B cell (primary cell): Measurements from ENCODE around the gene CHRNG. TPM values are rescaled to one million over a fixed set of nuclear protein-coding genes. Genes with fewer than 3 reads are reported as not detected.

ENCODE experiments used
- ATAC-seq: fragments of 200-7000 bp; cut with Tn5 transposase; one replicate; pipeline ENCODE4 v1.10.0; 2021; ENCODE audit warnings: low read depth, mild to moderate bottlenecking, moderate number of reproducible peaks, moderate library complexity
- CTCF ChIA-PET: fragments of 350-600 bp; sonication (Branson Sonifier 250); formaldehyde crosslinking; loops from one replicate; lab custom pipeline; 2021; ENCODE audit warnings: antibody characterized with exemption, inconsistent platforms; lab: Charles Lee
- POLR2A ChIA-PET: fragments of 350-600 bp; sonication (Branson Sonifier 250); formaldehyde crosslinking; loops from one replicate; lab custom pipeline; 2021; ENCODE audit warnings: antibody characterized with exemption; lab: Charles Lee
- DNase-seq: peaks from one replicate; pipeline ENCODE4 v3.0.0; 2013
- H2AFZ ChIP-seq: 2 replicates; pipeline ENCODE4 v1.6.1; 2012; ENCODE audit warnings: mild to moderate bottlenecking, low read depth, low read length; ENCODE audit not compliant: insufficient read depth, poor library complexity, severe bottlenecking
- H3K27ac ChIP-seq, 2 donors: 1 replicate in 1 of 2; 2 replicates in 1 of 2; pipeline ENCODE4 v1.5.1; 2012 to 2013; ENCODE audit warnings: low read length in 2 of 2, mild to moderate bottlenecking in 2 of 2, moderate library complexity in 1 of 2
- H3K27me3 ChIP-seq, 4 experiments: fragments of 200-600 bp in 1 of 4; sonication (generic) in 1 of 4; replicated peaks in 1 of 4; 1 replicate in 2 of 4; 2 replicates in 2 of 4; pipeline versions ENCODE4 v1.6.1 to v1.7.0; 2013 to 2016; ENCODE audit warnings: low read length in 3 of 4, mild to moderate bottlenecking in 2 of 4, mixed read lengths in 1 of 4, moderate library complexity in 1 of 4; ENCODE audit not compliant: insufficient read depth in 4 of 4, control insufficient read depth in 3 of 4; ENCODE audit errors: control extremely low read depth in 1 of 4
- H3K36me3 ChIP-seq, 2 experiments: replicated peaks in 1 of 2; 1 replicate in 1 of 2; 2 replicates in 1 of 2; pipeline versions ENCODE4 v1.6.1 to v1.7.1; 2013; ENCODE audit warnings: low read length in 1 of 2; ENCODE audit not compliant: insufficient read depth in 2 of 2, control insufficient read depth in 1 of 2; ENCODE audit errors: control extremely low read depth in 1 of 2, extremely low read depth in 1 of 2
- H3K4me1 ChIP-seq, 2 donors: fragments of 200-600 bp in 1 of 2; sonication (generic) in 1 of 2; 1 replicate in 1 of 2; 2 replicates in 1 of 2; pipeline versions ENCODE4 v1.5.1 to v1.6.1; 2013 to 2017; ENCODE audit warnings: low read length in 2 of 2; ENCODE audit not compliant: control insufficient read depth in 2 of 2, insufficient read depth in 2 of 2
- H3K4me2 ChIP-seq: replicated peaks from 2 replicates; pipeline ENCODE3; 2012; ENCODE audit warnings: mild to moderate bottlenecking, low read depth, low read length; ENCODE audit not compliant: poor library complexity, severe bottlenecking
- H3K4me3 ChIP-seq, 5 experiments: fragments of 200-600 bp in 1 of 5; sonication (generic) in 1 of 5; 1 replicate in 3 of 5; 2 replicates in 2 of 5; pipeline versions ENCODE4 v1.5.1 to v1.7.0; 2011 to 2016; ENCODE audit warnings: low read length in 4 of 5, mild to moderate bottlenecking in 4 of 5, low read depth in 2 of 5, control low read depth in 1 of 5, moderate library complexity in 1 of 5; ENCODE audit not compliant: insufficient read depth in 1 of 5; ENCODE audit errors: control extremely low read depth in 1 of 5, extremely low read depth in 1 of 5
- H3K79me2 ChIP-seq: fragments of 200-600 bp; sonication (generic); one replicate; pipeline ENCODE4 v1.6.0; 2016; ENCODE audit warnings: low read length; ENCODE audit not compliant: control insufficient read depth, insufficient read depth
- H3K9ac ChIP-seq: fragments of 200-600 bp; sonication (generic); 2 replicates; pipeline ENCODE4 v1.6.1; 2017; ENCODE audit warnings: mild to moderate bottlenecking, low read length, moderate library complexity
- H3K9me3 ChIP-seq, 3 donors: one replicate each; pipeline versions ENCODE4 v1.6.1 to v1.7.1; 2013; ENCODE audit warnings: low read length in 2 of 3; ENCODE audit not compliant: control insufficient read depth in 2 of 3, insufficient read depth in 1 of 3; ENCODE audit errors: control extremely low read depth in 1 of 3
- H4K20me1 ChIP-seq: 2 replicates; pipeline ENCODE4 v1.6.0; 2012; ENCODE audit warnings: mild to moderate bottlenecking, low read length; ENCODE audit not compliant: insufficient read depth, control insufficient read depth, poor library complexity, severe bottlenecking
- H3K27ac Mint-ChIP-seq: one replicate; pipeline ENCODE4 v1.8.0; 2021; ENCODE audit warnings: mixed read lengths
- H3K27me3 Mint-ChIP-seq: one replicate; pipeline ENCODE4 v1.8.0; 2021; ENCODE audit warnings: mixed read lengths
- H3K4me1 Mint-ChIP-seq: one replicate; pipeline ENCODE4 v1.8.0; 2021; ENCODE audit warnings: mixed read lengths
- H3K4me3 Mint-ChIP-seq: one replicate; pipeline ENCODE4 v1.8.0; 2021; ENCODE audit warnings: mixed read lengths
- H3K9me3 Mint-ChIP-seq: one replicate; pipeline ENCODE4 v1.8.0; 2022; ENCODE audit warnings: mixed read lengths; ENCODE audit not compliant: insufficient read depth
- EZH2 ChIP-seq: IDR thresholded peaks from 2 replicates; pipeline ENCODE4 v1.6.1; 2012; ENCODE audit warnings: borderline replicate concordance, low read depth, mild to moderate bottlenecking, moderate library complexity, low read length; ENCODE audit not compliant: insufficient read depth, poor library complexity, severe bottlenecking
- WGBS: methylation state at CpG from one replicate; pipeline ENCODE4 v1.1.5; 2013; ENCODE audit warnings: missing lambda C conversion rate; ENCODE audit not compliant: insufficient coverage; 5-methylcytosine and 5-hydroxymethylcytosine counted together
- intact Hi-C: fragments of 100-400 bp; cut with micrococcal nuclease; formaldehyde crosslinking; loops from one replicate; pipeline ENCODE4 v1.10.0; 2022
- polyA plus RNA-seq: library from polyadenylated mRNA; depleted of rRNA; stranded (reverse); fragments of >200 nt; gene quantifications from 2 replicates; pipeline ENCODE4 v1.2.3, GENCODE V29; 2012
- total RNA-seq, 2 donors: library from RNA; stranded (reverse); fragments of 120-200 nt in 1 of 2; gene quantifications; 1 replicate in 1 of 2; 2 replicates in 1 of 2; pipeline versions ENCODE4 v1.2.3 to v1.2.4, GENCODE V29; 2013 to 2022
- TF ChIP-seq, protein P1 (sequence below): fragments of 200-600 bp; IDR thresholded peaks from one replicate; pipeline ENCODE4 v1.8.0; 2022; ENCODE audit warnings: antibody characterized with exemption, mild to moderate bottlenecking

The CHRNG gene
- total and polyA plus RNA-seq, 2 donors (not counting 1 experiment from before 2014, with no cell fraction given): not detected

DNA sequence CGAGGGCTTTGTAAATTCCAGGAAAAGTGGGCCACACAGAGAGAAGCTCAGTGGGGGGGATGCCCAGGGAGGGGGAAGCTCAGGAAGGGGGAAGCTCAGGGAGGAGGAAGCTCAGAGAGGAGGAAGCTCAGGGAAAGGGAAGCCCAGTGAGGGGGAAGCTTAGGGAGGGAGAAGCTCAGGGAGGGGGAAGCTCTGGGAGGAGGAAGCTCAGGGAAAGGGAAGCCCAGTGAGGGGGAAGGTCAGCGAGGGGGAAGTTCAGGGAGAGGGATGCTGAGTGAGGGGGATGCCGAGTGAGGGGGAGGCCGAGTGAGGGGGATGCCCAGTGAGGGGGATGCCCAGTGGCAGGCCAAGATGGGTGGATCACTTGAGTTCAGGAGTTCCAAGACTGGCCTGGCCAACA lies 821 bp upstream of the CHRNG start:
- no peak overlapping the region for H3K4me3 Mint-ChIP-seq

DNA sequence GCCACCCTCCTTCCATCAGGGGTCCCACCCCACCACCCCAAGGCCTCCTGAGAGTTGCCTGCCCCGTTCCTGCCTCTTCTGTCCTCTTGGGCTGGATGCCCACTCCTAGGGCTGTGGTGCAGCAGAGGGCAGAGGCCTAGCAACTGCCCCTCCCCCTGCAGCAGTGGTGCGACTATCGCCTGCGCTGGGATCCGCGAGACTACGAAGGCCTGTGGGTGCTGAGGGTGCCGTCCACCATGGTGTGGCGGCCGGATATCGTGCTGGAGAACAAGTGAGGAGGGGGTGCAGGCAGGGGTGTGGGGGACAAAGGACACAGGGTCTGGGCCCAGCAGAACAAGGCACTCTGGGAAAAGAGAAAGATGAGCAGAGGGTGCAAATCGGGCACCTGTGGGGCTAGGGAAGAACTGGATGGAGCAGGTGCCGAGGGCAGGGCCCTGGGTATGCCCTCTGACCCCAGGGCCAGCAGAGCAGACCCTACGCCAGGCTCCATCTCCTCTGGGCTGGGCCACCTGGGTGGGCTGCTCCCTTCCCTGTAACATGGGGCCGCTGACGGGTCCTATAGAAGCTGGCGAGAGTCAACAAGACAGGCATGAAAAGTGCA lies 1.0 kb downstream of the CHRNG start:
- H3K4me2 ChIP-seq: no peak overlapping the region
- peaks cover 19% of the 10 kb centered on the region for H3K27me3 Mint-ChIP-seq
- H3K9me3 Mint-ChIP-seq: peaks cover 5% of the 10 kb centered on the region
- H3K4me1 ChIP-seq: peaks cover 0 to 9% of the 10 kb centered on the region in 2 donors
- no peak overlapping the region for H3K27ac Mint-ChIP-seq
- peaks cover 0 to 18% (median 7%) of the 10 kb centered on the region in 4 experiments for H3K27me3 ChIP-seq
- WGBS: 91% methylated on average over 14 of the region's 17 CpGs
- H2AFZ ChIP-seq: no peak overlapping the region
- ATAC-seq (no peak), DNase-seq (no peak)
- H3K27ac ChIP-seq: no peak overlapping the region
- no peak overlapping the region for H3K4me3 Mint-ChIP-seq
- peaks cover 0 to 4% of the 10 kb centered on the region in 2 experiments for H3K36me3 ChIP-seq
- H3K4me1 Mint-ChIP-seq: peaks cover 13% of the 10 kb centered on the region
- peaks cover 5% of the 10 kb centered on the region for H4K20me1 ChIP-seq
- H3K9ac ChIP-seq: no peak overlapping the region
- H3K79me2 ChIP-seq: peaks cover 9% of the 10 kb centered on the region
- peaks cover 0 to 20% (median 7%) of the 10 kb centered on the region in 3 donors for H3K9me3 ChIP-seq
- TF ChIP-seq EZH2: no peak
- TF ChIP-seq, protein P1, sequence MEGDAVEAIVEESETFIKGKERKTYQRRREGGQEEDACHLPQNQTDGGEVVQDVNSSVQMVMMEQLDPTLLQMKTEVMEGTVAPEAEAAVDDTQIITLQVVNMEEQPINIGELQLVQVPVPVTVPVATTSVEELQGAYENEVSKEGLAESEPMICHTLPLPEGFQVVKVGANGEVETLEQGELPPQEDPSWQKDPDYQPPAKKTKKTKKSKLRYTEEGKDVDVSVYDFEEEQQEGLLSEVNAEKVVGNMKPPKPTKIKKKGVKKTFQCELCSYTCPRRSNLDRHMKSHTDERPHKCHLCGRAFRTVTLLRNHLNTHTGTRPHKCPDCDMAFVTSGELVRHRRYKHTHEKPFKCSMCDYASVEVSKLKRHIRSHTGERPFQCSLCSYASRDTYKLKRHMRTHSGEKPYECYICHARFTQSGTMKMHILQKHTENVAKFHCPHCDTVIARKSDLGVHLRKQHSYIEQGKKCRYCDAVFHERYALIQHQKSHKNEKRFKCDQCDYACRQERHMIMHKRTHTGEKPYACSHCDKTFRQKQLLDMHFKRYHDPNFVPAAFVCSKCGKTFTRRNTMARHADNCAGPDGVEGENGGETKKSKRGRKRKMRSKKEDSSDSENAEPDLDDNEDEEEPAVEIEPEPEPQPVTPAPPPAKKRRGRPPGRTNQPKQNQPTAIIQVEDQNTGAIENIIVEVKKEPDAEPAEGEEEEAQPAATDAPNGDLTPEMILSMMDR: no peak
- ChIA-PET CTCF (no interaction called here), POLR2A (no interaction called here)
- no peak overlapping the region for H3K4me3 ChIP-seq
- intact Hi-C loops: no loop called here

More for the DNA sequence above, 821 bp upstream of the CHRNG start:
- 25% methylated on average over 2 of the region's 4 CpGs for WGBS
- DNase-seq: no peak
- H2AFZ ChIP-seq: no peak overlapping the region
- no peaks in the 10 kb centered on the region for H3K79me2 ChIP-seq
- no peak overlapping the region for H3K4me2 ChIP-seq
- Mint-ChIP-seq H3K9me3 (peaks cover 5% of the 10 kb centered on the region), H3K27ac (no peak overlapping the region), H3K27me3 (peaks cover 24% of the 10 kb centered on the region), H3K4me1 (peaks cover 13% of the 10 kb centered on the region)
- POLR2A ChIA-PET: no interaction called here
- H3K9ac ChIP-seq: no peak overlapping the region
- peaks cover 0 to 22% (median 8%) of the 10 kb centered on the region in 4 experiments for H3K27me3 ChIP-seq
- no peak overlapping the region for H3K27ac ChIP-seq
- no peak overlapping the region for H3K4me3 ChIP-seq
- peaks cover 0 to 25% (median 7%) of the 10 kb centered on the region in 3 donors for H3K9me3 ChIP-seq
- peaks cover 0 to 9% of the 10 kb centered on the region in 2 donors for H3K4me1 ChIP-seq
- no peak for ATAC-seq
- intact Hi-C loops: no loop called here
- H4K20me1 ChIP-seq: no peaks in the 10 kb centered on the region
- CTCF ChIA-PET: interaction anchor here (0.5 to 0.9 kb wide), 2 partner anchors 16 to 915 kb away, joined by 3 to 4 read pairs; no protein-coding TSS in a partner anchor
- TF ChIP-seq EZH2: no peak
- TF ChIP-seq, protein P1: no peak
- peaks cover 0 to 2% of the 10 kb centered on the region in 2 experiments for H3K36me3 ChIP-seq
